Breast epithelium (tissue), 3 donors: ENCODE measurements around the gene RPL7L1.

Experiments
- POLR2A ChIP-seq: fragments of 450-650 bp; IDR thresholded peaks from one replicate; pipeline ENCODE4 v1.6.1; 2016; ENCODE audit warnings: antibody characterized with exemption, mild to moderate bottlenecking, moderate library complexity
- POLR2AphosphoS5 ChIP-seq, 3 donors: sonication (generic); formaldehyde crosslinking; IDR thresholded peaks; one replicate each; pipeline ENCODE4 v1.6.1; 2017; ENCODE audit warnings: antibody characterized with exemption in 3 of 3
- TF ChIP-seq, protein P1 (sequence below), 3 donors: fragments of 450-650 bp; IDR thresholded peaks; one replicate each; pipeline ENCODE4 v1.5.1; 2016 to 2017; ENCODE audit warnings: antibody characterized with exemption in 3 of 3, mild to moderate bottlenecking in 3 of 3, moderate library complexity in 3 of 3

DNA sequence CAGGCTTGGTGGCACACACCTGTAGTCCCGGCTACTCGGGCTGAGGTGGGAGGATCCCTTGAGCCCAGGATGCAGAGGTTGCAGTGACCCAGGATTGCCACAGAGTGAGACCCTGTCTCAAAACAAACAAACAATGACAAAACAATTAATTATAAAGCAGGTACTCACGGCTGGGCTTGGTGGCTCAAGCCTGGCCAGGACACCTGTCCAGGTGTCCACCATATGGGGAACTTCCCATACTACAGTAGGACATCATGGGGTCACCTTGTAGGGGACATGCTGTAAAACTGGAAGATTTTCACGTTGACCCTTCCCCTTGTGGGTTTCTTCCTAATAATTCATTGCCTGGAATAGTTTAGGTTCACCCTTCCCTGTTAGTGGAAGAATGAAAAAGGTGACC is 30.7 kb upstream of the RPL7L1 start:
- TF ChIP-seq, protein P1, sequence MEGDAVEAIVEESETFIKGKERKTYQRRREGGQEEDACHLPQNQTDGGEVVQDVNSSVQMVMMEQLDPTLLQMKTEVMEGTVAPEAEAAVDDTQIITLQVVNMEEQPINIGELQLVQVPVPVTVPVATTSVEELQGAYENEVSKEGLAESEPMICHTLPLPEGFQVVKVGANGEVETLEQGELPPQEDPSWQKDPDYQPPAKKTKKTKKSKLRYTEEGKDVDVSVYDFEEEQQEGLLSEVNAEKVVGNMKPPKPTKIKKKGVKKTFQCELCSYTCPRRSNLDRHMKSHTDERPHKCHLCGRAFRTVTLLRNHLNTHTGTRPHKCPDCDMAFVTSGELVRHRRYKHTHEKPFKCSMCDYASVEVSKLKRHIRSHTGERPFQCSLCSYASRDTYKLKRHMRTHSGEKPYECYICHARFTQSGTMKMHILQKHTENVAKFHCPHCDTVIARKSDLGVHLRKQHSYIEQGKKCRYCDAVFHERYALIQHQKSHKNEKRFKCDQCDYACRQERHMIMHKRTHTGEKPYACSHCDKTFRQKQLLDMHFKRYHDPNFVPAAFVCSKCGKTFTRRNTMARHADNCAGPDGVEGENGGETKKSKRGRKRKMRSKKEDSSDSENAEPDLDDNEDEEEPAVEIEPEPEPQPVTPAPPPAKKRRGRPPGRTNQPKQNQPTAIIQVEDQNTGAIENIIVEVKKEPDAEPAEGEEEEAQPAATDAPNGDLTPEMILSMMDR (IDR thresholded peaks at IDR 0.05): no peak
- TF ChIP-seq POLR2AphosphoS5 (IDR thresholded peaks at IDR 0.05) (no peak), POLR2A (no peak)
